GM21423 (cell line): ENCODE results near the gene PI4KA.
"Not testable (repeated sequence)": the region's sequence is repeated elsewhere in the genome, so short reads cannot be mapped to it uniquely, and the experiment has no call there.

ENCODE experiments used
- ATAC-seq: cut with Tn5 transposase; IDR thresholded peaks from one replicate; pipeline ENCODE4 v1.9.1; 2021; ENCODE audit warnings: mild to moderate bottlenecking, moderate library complexity; ENCODE audit not compliant: unreplicated experiment

The PI4KA gene

DNA sequence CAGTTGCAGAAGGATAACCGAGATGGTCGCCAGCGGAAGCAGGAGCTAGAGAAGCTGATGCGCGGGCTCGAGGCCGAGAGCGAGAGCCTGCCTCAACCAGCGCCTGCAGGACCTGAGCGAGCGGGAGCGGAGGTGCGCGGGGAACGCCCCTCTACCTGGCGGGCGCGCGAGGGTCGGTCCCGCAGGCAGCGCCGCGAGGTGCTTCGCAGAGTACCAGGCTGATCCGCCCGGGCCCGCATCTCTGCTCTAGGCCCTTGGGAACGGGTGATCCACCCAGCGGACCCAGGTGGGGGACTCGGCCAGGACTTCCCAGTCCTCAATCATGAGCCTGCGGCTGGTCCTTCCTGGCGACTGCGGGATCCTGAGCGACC is 156.5 kb downstream of the PI4KA start:
- peak; percentile 9 for ATAC-seq

DNA sequence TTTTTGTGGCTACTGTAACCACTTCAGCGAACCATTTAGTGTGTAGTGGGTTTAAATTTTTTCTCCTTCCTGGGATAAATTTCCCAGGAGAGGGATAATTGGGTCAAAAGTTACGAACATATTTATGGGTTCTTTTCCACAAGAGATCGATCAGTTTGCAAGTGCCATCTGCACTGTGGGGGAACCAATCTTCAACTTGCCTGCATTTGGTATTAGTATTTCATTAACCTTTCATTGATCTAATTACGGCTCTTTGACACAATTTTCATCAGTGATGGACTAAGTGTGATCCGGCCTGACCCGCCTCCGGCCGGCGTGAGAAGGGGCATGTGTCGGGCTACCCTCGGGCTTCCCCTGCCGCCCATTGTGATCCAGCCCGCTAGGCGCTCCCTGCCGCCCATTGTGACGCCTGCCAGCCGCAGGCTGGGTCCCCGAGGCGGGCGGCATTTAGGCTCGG is 156.9 kb downstream of the PI4KA start:
- ATAC-seq, result peak; percentile 5

DNA sequence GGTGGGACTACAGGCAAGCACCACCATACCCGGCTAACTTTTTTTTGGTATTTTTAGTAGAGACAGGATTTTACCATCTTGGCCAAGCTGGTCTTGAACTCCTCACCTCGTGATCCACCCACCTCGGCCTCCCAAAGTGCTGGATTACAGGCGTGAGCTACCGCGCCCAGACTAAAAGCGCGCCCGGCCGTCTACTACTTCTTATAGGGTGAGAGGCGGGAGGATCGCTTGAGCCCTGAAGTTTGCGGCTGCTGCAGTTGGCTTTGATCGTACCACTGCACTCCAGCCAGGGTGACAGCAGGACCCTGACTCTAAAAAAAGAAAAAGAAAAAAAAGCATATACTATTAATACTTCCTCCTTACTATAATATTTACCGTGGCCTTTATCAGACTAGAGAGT is 158.3 kb downstream of the PI4KA start:
- not testable (repeated sequence) for ATAC-seq

DNA sequence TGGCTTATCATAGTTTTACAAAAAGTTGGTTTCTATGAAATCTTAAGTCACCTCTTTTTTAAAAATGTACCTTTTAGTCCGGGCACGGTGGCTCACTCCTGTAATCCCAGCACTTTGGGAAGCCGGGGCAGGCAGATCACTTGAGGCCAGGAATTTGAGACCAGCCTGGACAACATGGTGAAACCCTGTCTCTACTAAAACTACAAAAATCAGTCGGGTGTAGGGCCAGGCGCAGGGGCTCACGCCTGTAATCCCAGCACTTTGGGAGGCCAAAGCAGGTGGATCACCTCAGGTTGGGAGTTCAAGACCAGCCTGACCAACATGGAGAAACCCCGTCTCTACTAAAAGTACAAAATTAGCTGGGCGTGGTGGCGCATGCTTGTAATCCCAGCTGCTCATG is 158.8 kb downstream of the PI4KA start:
- ATAC-seq, result not testable (repeated sequence)

DNA sequence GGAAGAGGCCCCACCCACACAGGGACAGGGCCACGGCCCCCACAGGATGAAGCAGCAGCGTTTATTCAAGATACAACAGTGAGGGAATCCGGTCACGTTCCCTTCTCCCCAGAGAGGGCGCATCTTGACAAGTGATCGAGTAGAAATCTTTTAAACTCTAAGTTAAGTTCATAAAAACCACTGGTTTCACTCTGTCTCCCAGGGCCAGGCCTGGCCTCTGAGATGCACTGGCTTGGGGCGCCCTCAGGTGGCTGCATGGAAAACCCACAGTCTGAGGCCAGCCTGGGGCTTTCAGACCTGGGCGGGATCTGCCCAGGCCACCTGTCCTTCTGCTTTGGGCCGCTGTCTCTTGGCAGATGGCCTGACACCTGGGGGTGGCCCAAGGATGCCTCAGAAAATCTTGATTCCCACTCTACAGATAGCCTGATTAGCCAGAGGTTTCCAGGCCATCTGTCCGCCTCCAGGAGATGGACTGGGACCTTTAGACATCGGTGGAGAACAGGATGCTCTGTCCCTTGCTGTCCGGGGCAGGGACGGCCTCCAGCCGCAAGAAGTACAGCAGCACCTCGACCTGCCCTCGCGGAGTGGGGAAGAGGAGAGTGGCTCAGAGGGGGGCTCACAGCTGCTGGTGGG is 161.0 kb downstream of the PI4KA start:
- ATAC-seq, result not testable (repeated sequence)

DNA sequence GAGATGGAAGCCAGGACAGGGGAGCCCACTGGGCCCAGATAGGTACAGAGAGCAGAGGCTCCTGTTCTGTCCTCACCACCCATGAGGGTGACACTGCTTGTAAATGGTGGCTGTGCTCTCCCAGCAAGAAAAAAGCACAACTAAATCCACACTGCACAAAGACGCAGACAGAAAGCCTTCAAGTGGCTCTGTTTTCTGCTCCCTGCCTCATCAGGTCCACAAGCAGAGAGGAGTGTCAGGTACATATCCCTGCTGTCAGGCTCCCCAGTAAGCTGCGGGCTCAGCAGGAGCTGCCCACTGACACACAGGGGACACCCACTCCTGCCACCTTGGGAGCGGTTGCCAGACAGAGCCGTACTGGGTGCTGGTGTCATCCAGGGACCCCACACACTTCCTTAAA is 162.6 kb downstream of the PI4KA start:
- ATAC-seq, result not testable (repeated sequence)

DNA sequence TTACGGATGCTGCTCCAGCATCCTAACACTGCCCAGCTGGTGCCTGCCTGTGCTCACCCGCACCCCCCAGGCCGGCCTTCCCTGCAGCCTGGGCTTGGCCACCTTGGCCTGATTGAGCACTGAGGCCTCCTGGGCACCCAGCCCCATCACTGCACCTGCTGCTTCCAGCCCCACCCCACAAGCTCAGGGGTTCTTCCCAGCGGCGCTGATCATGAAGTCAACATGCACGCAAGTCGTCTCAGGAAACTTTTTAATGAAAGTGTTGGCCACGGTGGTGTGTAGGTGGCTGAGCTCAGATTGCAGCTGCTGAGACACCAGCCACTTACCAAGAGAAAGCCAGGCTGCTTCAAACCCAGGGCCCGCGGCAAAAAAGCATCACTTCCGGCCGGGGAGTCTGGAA is 163.4 kb downstream of the PI4KA start:
- not testable (repeated sequence) for ATAC-seq

DNA sequence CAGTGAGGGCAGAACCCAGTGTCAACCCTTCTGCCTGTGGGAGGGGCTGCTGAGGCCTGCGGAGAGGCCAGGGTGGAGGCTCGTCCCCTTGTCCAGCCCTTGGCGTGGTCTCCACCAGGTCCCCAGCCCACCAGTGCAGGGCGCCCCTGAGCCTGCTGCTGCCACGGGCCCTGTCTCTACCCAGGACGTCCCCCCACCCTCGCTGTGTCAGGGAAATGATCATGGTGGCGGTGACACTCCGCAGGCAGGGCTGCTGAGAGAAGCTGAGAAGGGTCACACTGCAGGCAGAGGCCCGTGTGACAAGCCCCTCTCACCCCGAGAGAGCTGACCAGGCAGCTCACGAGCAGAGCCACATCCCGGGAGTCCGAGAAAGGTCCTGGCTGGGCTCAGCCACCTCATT is 164.4 kb downstream of the PI4KA start:
- ATAC-seq, result not testable (repeated sequence)

DNA sequence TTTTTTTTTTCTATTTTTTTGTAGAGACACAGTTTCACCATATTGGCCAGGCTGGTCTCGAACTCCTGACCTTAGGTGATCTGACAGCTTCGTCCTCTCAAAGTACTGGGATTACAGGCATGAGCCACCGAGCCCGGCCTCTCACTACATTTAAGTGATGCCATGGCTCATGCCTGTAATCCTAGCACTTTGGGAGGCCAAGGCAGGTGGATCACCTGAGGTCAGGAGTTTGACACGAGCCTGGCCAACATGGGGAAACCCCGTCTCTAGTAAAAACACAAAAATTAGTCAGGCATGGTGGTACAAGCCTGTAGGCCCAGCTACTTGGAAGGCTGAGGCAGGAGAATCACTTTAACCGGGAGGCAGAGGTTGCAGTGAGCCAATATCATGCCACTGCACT is 165.7 kb downstream of the PI4KA start:
- ATAC-seq, result not testable (repeated sequence)

DNA sequence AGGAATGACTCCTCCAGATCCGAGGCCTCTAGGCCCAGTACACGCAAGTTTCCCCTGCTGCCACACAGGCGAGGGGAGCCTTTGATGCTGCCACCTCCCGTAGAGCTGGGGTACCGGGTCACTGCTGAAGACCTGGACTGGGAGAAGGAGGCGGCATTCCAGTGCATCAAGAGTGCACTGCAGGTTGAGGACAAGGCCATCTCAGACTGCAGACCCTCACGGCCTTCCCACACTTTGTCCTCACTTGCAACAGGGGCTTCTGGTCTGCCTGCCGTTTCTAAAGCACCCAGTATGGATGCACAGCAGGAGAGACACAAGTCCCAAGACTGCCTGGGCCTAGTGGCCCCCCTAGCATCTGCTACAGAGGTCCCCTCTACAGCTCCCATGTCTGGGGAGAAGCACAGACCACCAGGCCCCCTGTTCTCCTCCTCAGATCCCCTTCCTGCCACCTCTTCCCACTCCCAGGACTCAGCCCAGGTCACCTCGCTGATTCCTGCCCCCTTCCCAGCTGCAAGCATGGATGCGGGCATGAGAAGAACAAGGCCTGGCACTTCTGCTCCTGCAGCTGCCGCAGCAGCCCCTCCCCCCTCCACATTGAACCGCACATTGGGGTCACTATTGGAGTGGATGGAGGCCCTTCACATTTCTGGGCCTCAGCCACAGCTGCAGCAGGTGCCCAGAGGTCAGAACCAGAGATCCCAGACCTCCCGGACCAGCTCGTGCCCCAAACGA is 167.9 kb downstream of the PI4KA start:
- not testable (repeated sequence) for ATAC-seq

DNA sequence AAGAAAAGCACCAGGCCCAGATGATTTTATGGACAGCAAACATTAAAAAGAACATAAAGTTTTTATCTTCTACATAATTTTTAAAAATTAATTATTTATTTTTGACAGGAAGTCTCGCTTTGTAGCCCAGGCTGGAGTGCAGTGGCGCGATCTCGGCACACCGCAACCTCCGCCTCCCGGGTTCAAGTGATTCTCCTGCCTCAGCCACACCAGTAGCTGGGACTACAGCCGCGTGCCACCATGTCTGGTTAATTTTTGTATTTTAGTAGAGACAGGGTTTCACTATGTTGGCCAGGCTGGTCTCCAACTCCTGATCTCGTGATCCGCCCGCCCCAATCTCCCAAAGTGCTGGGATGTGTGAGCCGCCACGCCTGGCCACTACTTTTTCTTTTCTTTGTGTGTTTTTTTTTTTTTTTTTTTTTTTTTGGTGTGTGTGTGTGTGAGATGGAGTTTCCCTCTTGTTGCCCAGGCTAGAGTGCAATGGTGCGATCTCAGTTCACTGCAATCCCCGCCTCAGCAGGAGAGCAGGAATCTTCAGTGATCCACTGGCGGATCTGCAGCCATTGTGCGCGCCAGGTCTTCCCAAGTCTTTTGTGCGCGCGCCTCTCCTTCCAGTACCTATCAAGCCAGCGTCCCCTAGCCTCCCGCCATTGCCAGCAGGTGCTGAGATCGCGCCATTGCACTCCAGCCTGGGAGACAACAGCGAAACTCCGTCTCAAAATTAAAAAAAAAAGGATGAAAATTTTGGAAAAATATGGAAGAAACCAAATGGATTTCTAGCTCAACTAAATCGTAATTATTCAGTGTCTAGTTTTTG is 171.0 kb downstream of the PI4KA start:
- ATAC-seq, result not testable (repeated sequence)

DNA sequence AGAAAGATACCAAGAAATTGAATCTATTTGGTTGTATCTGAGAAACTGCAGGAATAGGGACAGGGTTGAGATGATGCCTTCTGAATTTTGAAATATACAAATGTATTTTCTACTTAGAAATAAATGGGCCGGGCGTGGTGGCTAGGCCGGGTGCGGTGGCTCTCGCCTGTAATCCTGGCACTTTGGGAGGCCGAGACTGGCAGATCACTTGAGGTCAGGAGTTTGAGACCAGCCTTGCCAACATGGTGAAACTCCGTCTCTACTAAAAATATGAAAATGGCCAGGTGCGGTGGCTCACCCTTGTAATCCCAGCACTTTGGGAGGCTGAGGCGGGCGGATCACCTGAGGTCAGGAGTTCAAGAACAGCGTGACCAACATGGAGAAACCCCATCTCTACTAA is 172.8 kb downstream of the PI4KA start:
- ATAC-seq, result not testable (repeated sequence)

DNA sequence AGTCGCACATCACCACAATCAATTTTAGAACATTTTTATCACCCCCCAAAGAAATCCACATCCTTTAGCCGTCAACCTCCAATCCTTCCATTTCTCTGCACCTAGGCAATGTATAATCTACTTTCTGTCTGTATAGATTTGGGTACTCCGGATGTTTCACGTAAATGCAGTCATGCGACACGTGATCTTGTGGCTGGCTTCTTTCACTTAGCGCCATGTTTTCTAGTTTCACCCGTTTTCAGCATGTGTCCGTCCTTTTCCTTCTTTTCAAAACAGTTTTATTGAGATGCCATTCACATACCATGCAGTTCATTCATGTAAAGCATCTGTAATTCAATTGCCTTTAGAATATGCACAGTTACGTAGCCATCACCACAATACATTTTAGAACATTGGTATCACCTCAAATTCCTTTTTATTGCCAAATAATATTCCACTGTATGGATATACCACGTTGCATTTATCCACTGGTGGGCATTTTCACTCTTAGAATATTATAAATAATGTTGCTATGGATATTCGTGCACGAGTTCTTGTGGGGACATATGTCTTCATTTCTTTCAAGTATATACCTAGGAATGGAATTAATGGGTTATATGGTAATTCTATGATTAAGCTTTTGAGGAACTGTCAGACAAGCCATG is 179.7 kb downstream of the PI4KA start:
- not testable (repeated sequence) for ATAC-seq

DNA sequence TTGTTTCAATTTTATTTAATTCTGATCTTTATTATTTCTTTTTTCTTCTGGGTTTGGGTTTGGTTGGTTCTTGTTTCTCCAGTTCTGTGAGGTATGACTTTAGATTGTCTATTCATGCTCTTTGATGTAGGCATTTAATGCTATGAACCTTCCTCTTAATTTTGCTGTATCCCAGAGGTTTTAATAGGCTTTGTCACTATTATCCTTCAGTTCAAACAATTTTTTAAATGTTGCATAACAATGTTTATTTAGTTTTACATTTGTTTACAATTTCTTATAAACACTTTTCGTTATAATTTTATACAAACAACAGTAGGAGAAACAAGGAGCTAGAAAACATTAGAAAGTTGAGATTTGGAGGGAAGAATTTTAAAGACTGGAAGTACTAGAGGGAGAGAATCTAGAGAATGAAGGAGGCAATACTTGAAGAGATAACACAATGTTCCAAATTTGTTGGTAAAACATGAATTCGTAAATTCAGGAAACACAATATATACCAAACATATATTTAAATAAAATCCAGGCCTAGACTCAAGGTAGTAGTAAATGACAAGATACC is 180.8 kb downstream of the PI4KA start:
- no peak for ATAC-seq

DNA sequence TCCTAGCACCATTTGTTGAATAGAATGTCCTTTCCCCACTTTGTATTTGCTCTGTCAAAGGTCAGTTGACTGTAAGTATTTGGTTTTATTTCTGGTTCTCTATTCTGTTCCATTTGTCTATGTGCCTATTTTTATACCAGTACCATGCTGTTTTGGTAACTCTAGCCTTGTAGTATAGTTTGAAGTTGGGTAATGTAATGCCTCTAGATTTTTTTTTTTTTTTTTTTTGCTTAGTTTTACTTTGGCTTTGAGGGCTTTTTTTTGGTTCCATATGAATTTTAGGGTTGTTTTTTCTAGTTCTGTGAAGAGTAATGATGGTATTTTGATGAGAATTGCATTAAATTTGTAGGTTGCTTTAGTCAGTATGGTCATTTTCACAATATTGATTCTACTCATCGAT is 183.0 kb downstream of the PI4KA start:
- ATAC-seq, result not testable (repeated sequence)

DNA sequence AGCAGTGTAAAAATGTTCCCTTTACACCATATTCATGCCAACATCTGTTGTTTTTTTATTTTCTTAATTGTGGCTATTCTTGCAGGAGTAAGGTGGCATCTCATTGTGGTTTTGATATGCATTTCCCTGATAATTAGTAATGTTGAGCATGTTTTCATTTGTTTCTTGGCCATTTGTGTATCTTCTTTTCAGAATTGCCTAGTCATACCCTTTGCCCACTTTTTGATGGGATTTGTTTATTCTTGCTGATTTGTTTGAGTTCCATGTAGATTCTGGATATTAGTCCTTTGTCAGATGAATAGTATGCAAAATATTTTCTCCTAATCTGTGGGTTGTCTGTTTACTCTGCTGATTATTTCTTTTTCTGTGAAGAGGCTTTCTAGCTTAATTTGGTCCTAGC is 183.6 kb downstream of the PI4KA start:
- no peak for ATAC-seq

DNA sequence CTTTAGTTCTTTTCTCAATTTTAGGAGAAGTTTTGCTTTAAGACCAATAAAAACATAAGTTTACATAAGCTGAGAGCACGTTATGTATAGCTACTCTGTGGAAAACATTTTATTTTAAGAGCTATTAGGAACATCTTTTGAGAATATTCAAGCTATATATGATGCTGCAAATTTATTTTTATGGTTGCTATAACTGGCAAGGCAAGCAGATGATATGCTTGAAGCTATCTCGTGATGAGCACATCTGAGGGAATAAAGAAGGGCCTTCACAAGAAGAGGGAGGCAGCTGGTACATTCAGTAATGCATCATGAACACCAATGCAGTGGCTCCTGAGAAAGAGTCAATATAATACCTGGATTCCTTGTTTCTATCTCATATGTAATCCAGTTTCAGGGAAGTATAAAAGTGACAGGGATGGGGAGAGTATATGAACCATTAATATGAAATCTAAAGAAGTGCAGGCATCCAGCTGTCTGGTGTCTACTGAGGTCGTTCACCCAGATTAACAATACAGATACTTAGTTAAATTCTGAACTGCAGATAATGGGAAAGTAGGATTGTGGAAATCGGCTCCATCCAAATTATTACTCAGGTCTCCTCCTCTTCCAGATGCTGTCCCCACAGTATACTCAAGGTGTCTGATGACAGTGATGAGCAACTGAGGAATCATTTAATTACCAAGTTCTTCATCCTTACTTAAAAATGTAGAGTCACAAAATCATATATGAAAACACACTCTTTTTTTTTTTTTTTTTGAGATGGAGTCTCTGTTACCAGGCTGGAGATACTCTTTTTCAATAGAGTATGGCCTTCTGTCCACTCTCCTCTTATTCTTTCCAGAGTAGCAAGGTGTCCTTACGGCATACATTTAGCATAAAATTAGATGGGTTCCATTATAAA is 185.1 kb downstream of the PI4KA start:
- no peak for ATAC-seq

DNA sequence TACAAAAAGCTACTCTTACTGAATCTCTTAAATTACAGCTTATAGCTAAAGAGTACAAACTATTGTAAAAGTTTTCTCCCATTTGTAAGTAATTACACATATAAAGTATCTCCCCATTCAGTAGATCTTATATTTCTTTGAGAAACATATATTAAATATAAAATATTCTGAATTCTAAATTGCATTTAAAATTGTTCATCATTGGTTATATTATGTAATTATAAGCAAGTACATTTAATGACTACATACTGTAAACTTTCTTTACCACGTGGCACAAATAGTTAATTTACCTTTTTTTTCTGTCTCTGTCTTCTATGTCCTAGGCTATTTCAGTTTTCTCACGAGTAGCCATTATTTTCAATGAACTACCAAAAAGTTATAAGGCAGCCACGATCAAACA is 185.9 kb downstream of the PI4KA start:
- ATAC-seq, result no peak

DNA sequence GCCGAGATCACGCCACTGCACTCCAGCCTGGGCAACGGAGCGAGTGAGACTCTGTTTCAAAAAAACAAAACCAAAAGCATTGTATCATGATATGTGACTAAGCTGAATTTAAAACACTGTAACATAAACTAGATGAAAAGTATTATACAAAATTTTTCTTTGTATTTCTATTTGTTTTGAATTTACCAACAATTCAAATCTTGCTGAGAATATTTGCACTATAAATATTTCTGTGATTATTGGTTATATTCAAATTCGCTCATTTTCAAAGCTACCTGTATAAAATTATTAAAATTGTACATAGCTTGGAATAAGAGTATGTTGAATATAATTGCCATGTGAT is 186.6 kb downstream of the PI4KA start:
- no peak for ATAC-seq
